B cell (primary cell): Measurements from ENCODE around the gene RAB11FIP2. TPM values are rescaled to one million over a fixed set of nuclear protein-coding genes. Genes with fewer than 3 reads are reported as not detected.
"Not testable (repeated sequence)": the region's sequence is repeated elsewhere in the genome, so short reads cannot be mapped to it uniquely, and the experiment has no call there.

Experiments
- ATAC-seq: fragments of 200-7000 bp; cut with Tn5 transposase; one replicate; pipeline ENCODE4 v1.10.0; 2021; ENCODE audit warnings: low read depth, mild to moderate bottlenecking, moderate number of reproducible peaks, moderate library complexity
- CTCF ChIA-PET: fragments of 350-600 bp; sonication (Branson Sonifier 250); formaldehyde crosslinking; loops from one replicate; lab custom pipeline; 2021; ENCODE audit warnings: antibody characterized with exemption, inconsistent platforms; lab: Charles Lee
- POLR2A ChIA-PET: fragments of 350-600 bp; sonication (Branson Sonifier 250); formaldehyde crosslinking; loops from one replicate; lab custom pipeline; 2021; ENCODE audit warnings: antibody characterized with exemption; lab: Charles Lee
- DNase-seq: peaks from one replicate; pipeline ENCODE4 v3.0.0; 2013
- H2AFZ ChIP-seq: 2 replicates; pipeline ENCODE4 v1.6.1; 2012; ENCODE audit warnings: mild to moderate bottlenecking, low read depth, low read length; ENCODE audit not compliant: insufficient read depth, poor library complexity, severe bottlenecking
- H3K27ac ChIP-seq, 2 donors: 1 replicate in 1 of 2; 2 replicates in 1 of 2; pipeline ENCODE4 v1.5.1; 2012 to 2013; ENCODE audit warnings: low read length in 2 of 2, mild to moderate bottlenecking in 2 of 2, moderate library complexity in 1 of 2
- H3K27me3 ChIP-seq, 4 experiments: fragments of 200-600 bp in 1 of 4; sonication (generic) in 1 of 4; replicated peaks in 1 of 4; 1 replicate in 2 of 4; 2 replicates in 2 of 4; pipeline versions ENCODE4 v1.6.1 to v1.7.0; 2013 to 2016; ENCODE audit warnings: low read length in 3 of 4, mild to moderate bottlenecking in 2 of 4, mixed read lengths in 1 of 4, moderate library complexity in 1 of 4; ENCODE audit not compliant: insufficient read depth in 4 of 4, control insufficient read depth in 3 of 4; ENCODE audit errors: control extremely low read depth in 1 of 4
- H3K36me3 ChIP-seq, 2 experiments: replicated peaks in 1 of 2; 1 replicate in 1 of 2; 2 replicates in 1 of 2; pipeline versions ENCODE4 v1.6.1 to v1.7.1; 2013; ENCODE audit warnings: low read length in 1 of 2; ENCODE audit not compliant: insufficient read depth in 2 of 2, control insufficient read depth in 1 of 2; ENCODE audit errors: control extremely low read depth in 1 of 2, extremely low read depth in 1 of 2
- H3K4me1 ChIP-seq, 2 donors: fragments of 200-600 bp in 1 of 2; sonication (generic) in 1 of 2; 1 replicate in 1 of 2; 2 replicates in 1 of 2; pipeline versions ENCODE4 v1.5.1 to v1.6.1; 2013 to 2017; ENCODE audit warnings: low read length in 2 of 2; ENCODE audit not compliant: control insufficient read depth in 2 of 2, insufficient read depth in 2 of 2
- H3K4me2 ChIP-seq: replicated peaks from 2 replicates; pipeline ENCODE3; 2012; ENCODE audit warnings: mild to moderate bottlenecking, low read depth, low read length; ENCODE audit not compliant: poor library complexity, severe bottlenecking
- H3K4me3 ChIP-seq, 5 experiments: fragments of 200-600 bp in 1 of 5; sonication (generic) in 1 of 5; 1 replicate in 3 of 5; 2 replicates in 2 of 5; pipeline versions ENCODE4 v1.5.1 to v1.7.0; 2011 to 2016; ENCODE audit warnings: low read length in 4 of 5, mild to moderate bottlenecking in 4 of 5, low read depth in 2 of 5, control low read depth in 1 of 5, moderate library complexity in 1 of 5; ENCODE audit not compliant: insufficient read depth in 1 of 5; ENCODE audit errors: control extremely low read depth in 1 of 5, extremely low read depth in 1 of 5
- H3K79me2 ChIP-seq: fragments of 200-600 bp; sonication (generic); one replicate; pipeline ENCODE4 v1.6.0; 2016; ENCODE audit warnings: low read length; ENCODE audit not compliant: control insufficient read depth, insufficient read depth
- H3K9ac ChIP-seq: fragments of 200-600 bp; sonication (generic); 2 replicates; pipeline ENCODE4 v1.6.1; 2017; ENCODE audit warnings: mild to moderate bottlenecking, low read length, moderate library complexity
- H3K9me3 ChIP-seq, 3 donors: one replicate each; pipeline versions ENCODE4 v1.6.1 to v1.7.1; 2013; ENCODE audit warnings: low read length in 2 of 3; ENCODE audit not compliant: control insufficient read depth in 2 of 3, insufficient read depth in 1 of 3; ENCODE audit errors: control extremely low read depth in 1 of 3
- H4K20me1 ChIP-seq: 2 replicates; pipeline ENCODE4 v1.6.0; 2012; ENCODE audit warnings: mild to moderate bottlenecking, low read length; ENCODE audit not compliant: insufficient read depth, control insufficient read depth, poor library complexity, severe bottlenecking
- H3K27ac Mint-ChIP-seq: one replicate; pipeline ENCODE4 v1.8.0; 2021; ENCODE audit warnings: mixed read lengths
- H3K27me3 Mint-ChIP-seq: one replicate; pipeline ENCODE4 v1.8.0; 2021; ENCODE audit warnings: mixed read lengths
- H3K4me1 Mint-ChIP-seq: one replicate; pipeline ENCODE4 v1.8.0; 2021; ENCODE audit warnings: mixed read lengths
- H3K4me3 Mint-ChIP-seq: one replicate; pipeline ENCODE4 v1.8.0; 2021; ENCODE audit warnings: mixed read lengths
- H3K9me3 Mint-ChIP-seq: one replicate; pipeline ENCODE4 v1.8.0; 2022; ENCODE audit warnings: mixed read lengths; ENCODE audit not compliant: insufficient read depth
- EZH2 ChIP-seq: IDR thresholded peaks from 2 replicates; pipeline ENCODE4 v1.6.1; 2012; ENCODE audit warnings: borderline replicate concordance, low read depth, mild to moderate bottlenecking, moderate library complexity, low read length; ENCODE audit not compliant: insufficient read depth, poor library complexity, severe bottlenecking
- WGBS: methylation state at CpG from one replicate; pipeline ENCODE4 v1.1.5; 2013; ENCODE audit warnings: missing lambda C conversion rate; ENCODE audit not compliant: insufficient coverage; 5-methylcytosine and 5-hydroxymethylcytosine counted together
- intact Hi-C: fragments of 100-400 bp; cut with micrococcal nuclease; formaldehyde crosslinking; loops from one replicate; pipeline ENCODE4 v1.10.0; 2022
- polyA plus RNA-seq: library from polyadenylated mRNA; depleted of rRNA; stranded (reverse); fragments of >200 nt; gene quantifications from 2 replicates; pipeline ENCODE4 v1.2.3, GENCODE V29; 2012
- total RNA-seq, 2 donors: library from RNA; stranded (reverse); fragments of 120-200 nt in 1 of 2; gene quantifications; 1 replicate in 1 of 2; 2 replicates in 1 of 2; pipeline versions ENCODE4 v1.2.3 to v1.2.4, GENCODE V29; 2013 to 2022
- TF ChIP-seq, protein P1 (sequence below): fragments of 200-600 bp; IDR thresholded peaks from one replicate; pipeline ENCODE4 v1.8.0; 2022; ENCODE audit warnings: antibody characterized with exemption, mild to moderate bottlenecking

The RAB11FIP2 gene
- total and polyA plus RNA-seq, 2 donors (not counting 1 experiment from before 2014, with no cell fraction given), result 5.6 to 33.6 TPM

DNA sequence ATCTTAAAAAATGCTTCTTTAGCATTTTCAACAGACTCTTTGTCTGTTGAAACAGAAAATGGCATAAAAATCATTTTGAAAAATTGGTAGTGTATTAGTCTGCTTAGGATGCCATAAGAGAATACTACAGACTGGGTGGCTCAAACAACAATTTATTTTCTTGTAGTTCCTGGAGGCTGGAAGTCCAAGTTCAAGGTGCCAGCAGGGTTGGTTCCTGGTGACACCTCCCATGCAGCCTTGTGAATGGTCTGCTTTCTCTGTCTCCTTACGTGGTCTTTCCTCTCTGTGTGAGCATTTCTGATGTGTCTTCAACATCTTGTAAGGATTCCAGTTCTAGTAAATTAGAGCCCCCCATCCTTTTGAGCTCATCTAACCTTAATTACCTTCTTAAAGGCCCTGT is 26.1 kb upstream of the RAB11FIP2 start:
- Mint-ChIP-seq H3K9me3 (no peaks in the 10 kb centered on the region), H3K27ac (no peak overlapping the region), H3K4me3 (no peak overlapping the region), H3K27me3 (peaks cover 24% of the 10 kb centered on the region), H3K4me1 (no peaks in the 10 kb centered on the region)
- Histone ChIP-seq H3K27me3 (no peaks in the 10 kb centered on the region), H3K27ac (no peak overlapping the region), H3K36me3 (no peaks in the 10 kb centered on the region), H2AFZ (no peak overlapping the region), H4K20me1 (no peaks in the 10 kb centered on the region), H3K9ac (no peak overlapping the region), H3K4me1 (no peaks in the 10 kb centered on the region), H3K9me3 (no peaks in the 10 kb centered on the region), H3K79me2 (no peaks in the 10 kb centered on the region), H3K4me3 (no peak overlapping the region), H3K4me2 (no peak overlapping the region)
- ChIA-PET CTCF (no interaction called here), POLR2A (no interaction called here)
- ATAC-seq (no peak), DNase-seq (no peak)
- TF ChIP-seq, protein P1, sequence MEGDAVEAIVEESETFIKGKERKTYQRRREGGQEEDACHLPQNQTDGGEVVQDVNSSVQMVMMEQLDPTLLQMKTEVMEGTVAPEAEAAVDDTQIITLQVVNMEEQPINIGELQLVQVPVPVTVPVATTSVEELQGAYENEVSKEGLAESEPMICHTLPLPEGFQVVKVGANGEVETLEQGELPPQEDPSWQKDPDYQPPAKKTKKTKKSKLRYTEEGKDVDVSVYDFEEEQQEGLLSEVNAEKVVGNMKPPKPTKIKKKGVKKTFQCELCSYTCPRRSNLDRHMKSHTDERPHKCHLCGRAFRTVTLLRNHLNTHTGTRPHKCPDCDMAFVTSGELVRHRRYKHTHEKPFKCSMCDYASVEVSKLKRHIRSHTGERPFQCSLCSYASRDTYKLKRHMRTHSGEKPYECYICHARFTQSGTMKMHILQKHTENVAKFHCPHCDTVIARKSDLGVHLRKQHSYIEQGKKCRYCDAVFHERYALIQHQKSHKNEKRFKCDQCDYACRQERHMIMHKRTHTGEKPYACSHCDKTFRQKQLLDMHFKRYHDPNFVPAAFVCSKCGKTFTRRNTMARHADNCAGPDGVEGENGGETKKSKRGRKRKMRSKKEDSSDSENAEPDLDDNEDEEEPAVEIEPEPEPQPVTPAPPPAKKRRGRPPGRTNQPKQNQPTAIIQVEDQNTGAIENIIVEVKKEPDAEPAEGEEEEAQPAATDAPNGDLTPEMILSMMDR, result no peak
- no peak for TF ChIP-seq EZH2
- 100% methylated on average over 1 of the region's 1 CpG for WGBS
- intact Hi-C loops, result no loop called here

DNA sequence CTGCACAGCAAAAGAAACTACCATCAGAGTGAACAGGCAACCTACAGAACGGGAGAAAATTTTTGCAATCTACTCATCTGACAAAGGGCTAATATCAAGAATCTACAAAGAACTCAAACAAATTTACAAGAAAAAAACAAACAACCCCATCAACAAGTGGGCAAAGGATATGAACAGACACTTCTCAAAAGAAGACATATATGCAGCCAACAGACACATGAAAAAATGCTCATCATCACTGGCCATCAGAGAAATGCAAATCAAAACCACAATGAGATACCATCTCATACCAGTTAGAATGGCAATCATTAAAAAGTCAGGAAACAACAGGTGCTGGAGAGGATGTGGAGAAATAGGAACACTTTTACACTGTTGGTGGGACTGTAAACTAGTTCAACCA is 20.6 kb upstream of the RAB11FIP2 start:
- H3K79me2 ChIP-seq, H3K27me3 ChIP-seq, H3K4me3 ChIP-seq, H3K9me3 Mint-ChIP-seq, H2AFZ ChIP-seq, H3K4me1 Mint-ChIP-seq, H3K27ac Mint-ChIP-seq, H3K4me2 ChIP-seq, intact Hi-C loops, H3K4me3 Mint-ChIP-seq, H3K4me1 ChIP-seq, H4K20me1 ChIP-seq, H3K9me3 ChIP-seq, H3K27ac ChIP-seq, CTCF ChIA-PET, POLR2A ChIA-PET, H3K36me3 ChIP-seq, ATAC-seq, DNase-seq, H3K9ac ChIP-seq: not testable (repeated sequence)
- peaks cover 23% of the 10 kb centered on the region for H3K27me3 Mint-ChIP-seq
- whole genome bisulfite sequencing, result no CpG with 5 or more reads among the region's 1 CpG
